Suprapubic skin (tissue), 4 donors: ENCODE data around the gene HECTD2. TPM values are rescaled to one million over a fixed set of nuclear protein-coding genes. Genes with fewer than 3 reads are reported as not detected.
"Not testable (repeated sequence)": the region's sequence is repeated elsewhere in the genome, so short reads cannot be mapped to it uniquely, and the experiment has no call there.

Experiments used
- DNase-seq, 2 donors: peaks; one replicate each; pipeline ENCODE4 v3.0.0-alpha.2; 2019; ENCODE audit warnings: low spot score in 2 of 2
- H3K27ac ChIP-seq: fragments of 200-600 bp; sonication (generic); one replicate; pipeline ENCODE4 v1.5.1; 2019
- H3K27me3 ChIP-seq: fragments of 200-600 bp; sonication (generic); one replicate; pipeline ENCODE4 v1.5.1; 2019
- H3K36me3 ChIP-seq: fragments of 200-600 bp; sonication (generic); one replicate; pipeline ENCODE4 v1.5.1; 2019
- H3K4me1 ChIP-seq: fragments of 200-600 bp; sonication (generic); one replicate; pipeline ENCODE4 v1.5.1; 2019
- H3K4me3 ChIP-seq: fragments of 200-600 bp; sonication (generic); one replicate; pipeline ENCODE4 v1.5.1; 2019; ENCODE audit warnings: mild to moderate bottlenecking
- H3K9me3 ChIP-seq: fragments of 200-600 bp; sonication (generic); one replicate; pipeline ENCODE4 v1.5.1; 2019
- EP300 ChIP-seq: sonication (generic); formaldehyde crosslinking; IDR thresholded peaks from one replicate; pipeline ENCODE4 v1.6.1; 2017; ENCODE audit warnings: antibody characterized with exemption
- POLR2A ChIP-seq, 2 donors: fragments of 450-650 bp; IDR thresholded peaks; one replicate each; pipeline ENCODE4 v1.6.1; 2017; ENCODE audit warnings: antibody characterized with exemption in 2 of 2, mild to moderate bottlenecking in 2 of 2, moderate library complexity in 2 of 2
- POLR2AphosphoS5 ChIP-seq, 3 donors: sonication (generic); formaldehyde crosslinking; IDR thresholded peaks; one replicate each; pipeline ENCODE4 v1.6.1; 2017; ENCODE audit warnings: antibody characterized with exemption in 3 of 3
- WGBS: methylation state at CpG from one replicate; pipeline ENCODE4 v1.1.5; 2018; 5-methylcytosine and 5-hydroxymethylcytosine counted together
- total RNA-seq, 4 donors: library from RNA; depleted of rRNA; stranded (reverse); fragments of >200 nt; gene quantifications; one replicate each; pipeline ENCODE4 v1.1.0, GENCODE V29; 2016
- TF ChIP-seq, protein P1 (sequence below), 2 donors: fragments of 200-600 bp in 1 of 2; fragments of 450-650 bp in 1 of 2; sonication (generic) in 1 of 2; IDR thresholded peaks; one replicate each; pipeline ENCODE4 v1.5.1; 2016 to 2019; ENCODE audit warnings: antibody characterized with exemption in 2 of 2, mild to moderate bottlenecking in 1 of 2, moderate library complexity in 1 of 2

Gene HECTD2
- total RNA-seq, 4 donors from 2014 or later, result 3.4 to 10.5 (median 8.6) TPM

DNA sequence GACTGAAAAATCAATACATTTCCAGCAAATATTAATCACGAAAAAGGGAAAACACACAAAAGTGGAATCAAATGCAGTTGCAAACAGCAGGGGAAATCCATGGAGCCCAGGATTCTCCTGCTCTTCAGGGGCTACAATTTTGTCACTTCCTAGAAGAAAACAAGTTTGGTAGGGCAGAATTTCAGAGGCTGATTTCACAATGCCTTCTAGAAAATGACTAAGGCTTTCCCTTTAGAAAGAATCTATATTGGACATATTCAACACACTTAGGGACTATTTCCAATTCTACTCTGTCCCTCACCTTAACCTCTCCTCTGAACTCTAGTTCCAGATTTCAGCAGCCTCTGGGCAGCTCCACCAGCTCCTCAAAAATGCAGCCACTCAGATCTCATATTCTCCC lies 111.3 kb downstream of the HECTD2 start:
- H3K36me3 ChIP-seq, result no peaks in the 10 kb centered on the region
- H3K4me1 ChIP-seq, result peaks cover 19% of the 10 kb centered on the region
- DNase-seq, result no peak
- H3K27ac ChIP-seq, result no peak overlapping the region
- no peak overlapping the region for H3K4me3 ChIP-seq
- no peaks in the 10 kb centered on the region for H3K9me3 ChIP-seq
- 85% methylated on average over 1 of the region's 1 CpG for whole genome bisulfite sequencing
- no peak for TF ChIP-seq POLR2A (IDR thresholded peaks at IDR 0.05)
- TF ChIP-seq, protein P1, sequence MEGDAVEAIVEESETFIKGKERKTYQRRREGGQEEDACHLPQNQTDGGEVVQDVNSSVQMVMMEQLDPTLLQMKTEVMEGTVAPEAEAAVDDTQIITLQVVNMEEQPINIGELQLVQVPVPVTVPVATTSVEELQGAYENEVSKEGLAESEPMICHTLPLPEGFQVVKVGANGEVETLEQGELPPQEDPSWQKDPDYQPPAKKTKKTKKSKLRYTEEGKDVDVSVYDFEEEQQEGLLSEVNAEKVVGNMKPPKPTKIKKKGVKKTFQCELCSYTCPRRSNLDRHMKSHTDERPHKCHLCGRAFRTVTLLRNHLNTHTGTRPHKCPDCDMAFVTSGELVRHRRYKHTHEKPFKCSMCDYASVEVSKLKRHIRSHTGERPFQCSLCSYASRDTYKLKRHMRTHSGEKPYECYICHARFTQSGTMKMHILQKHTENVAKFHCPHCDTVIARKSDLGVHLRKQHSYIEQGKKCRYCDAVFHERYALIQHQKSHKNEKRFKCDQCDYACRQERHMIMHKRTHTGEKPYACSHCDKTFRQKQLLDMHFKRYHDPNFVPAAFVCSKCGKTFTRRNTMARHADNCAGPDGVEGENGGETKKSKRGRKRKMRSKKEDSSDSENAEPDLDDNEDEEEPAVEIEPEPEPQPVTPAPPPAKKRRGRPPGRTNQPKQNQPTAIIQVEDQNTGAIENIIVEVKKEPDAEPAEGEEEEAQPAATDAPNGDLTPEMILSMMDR (IDR thresholded peaks at IDR 0.05), result no peak
- no peak for TF ChIP-seq POLR2AphosphoS5 (IDR thresholded peaks at IDR 0.05)
- no peak for TF ChIP-seq EP300
- H3K27me3 ChIP-seq, result no peaks in the 10 kb centered on the region

DNA sequence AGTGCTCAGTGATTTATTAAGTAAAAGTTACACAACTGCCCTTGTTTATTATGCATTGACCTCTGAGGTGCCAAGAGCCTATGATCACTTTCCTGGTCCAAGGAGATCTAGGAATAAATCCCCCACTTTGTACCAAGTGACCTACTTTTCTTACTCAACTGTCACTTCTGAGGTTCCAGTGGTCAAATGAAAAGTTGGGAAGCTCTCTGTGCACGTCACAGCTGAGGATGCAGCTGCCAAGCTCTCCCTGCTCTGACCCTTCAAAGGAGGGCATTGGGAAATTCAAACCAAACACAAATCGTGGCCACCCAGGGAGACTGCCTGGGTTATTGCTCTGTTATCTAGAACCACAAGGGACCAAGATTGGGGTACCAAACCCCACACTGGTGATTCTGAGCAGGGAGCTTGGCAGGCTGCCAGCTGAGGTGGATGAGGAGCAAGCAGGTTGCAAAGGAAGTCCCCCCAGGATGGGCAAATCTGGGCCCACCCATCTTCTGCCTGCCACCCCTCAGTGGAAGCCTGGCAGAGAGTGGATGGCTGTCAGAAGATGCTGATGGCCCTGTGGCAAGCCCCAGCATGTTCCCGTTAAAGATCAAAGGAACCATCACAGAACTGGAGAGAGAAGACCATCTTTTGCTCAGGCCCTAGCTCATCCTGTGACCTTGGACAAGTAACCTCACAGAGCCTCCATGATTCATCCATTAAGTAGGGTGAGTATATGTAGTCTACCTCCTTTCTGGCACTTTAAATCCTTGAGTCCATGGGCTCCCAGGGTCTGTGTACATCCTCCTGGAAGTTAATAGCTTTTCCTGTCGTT lies 116.0 kb downstream of the HECTD2 start:
- 63% methylated on average over 4 of the region's 4 CpGs for WGBS
- Histone ChIP-seq H3K4me1 (peaks cover 6% of the 10 kb centered on the region), H3K36me3 (no peaks in the 10 kb centered on the region), H3K4me3 (no peak overlapping the region), H3K9me3 (no peaks in the 10 kb centered on the region), H3K27me3 (no peaks in the 10 kb centered on the region), H3K27ac (no peak overlapping the region)
- DNase-seq, result no peak
- TF ChIP-seq EP300 (no peak), POLR2A (IDR thresholded peaks at IDR 0.05) (no peak), POLR2AphosphoS5 (IDR thresholded peaks at IDR 0.05) (no peak)
- TF ChIP-seq, protein P1 (IDR thresholded peaks at IDR 0.05), result no peak

DNA sequence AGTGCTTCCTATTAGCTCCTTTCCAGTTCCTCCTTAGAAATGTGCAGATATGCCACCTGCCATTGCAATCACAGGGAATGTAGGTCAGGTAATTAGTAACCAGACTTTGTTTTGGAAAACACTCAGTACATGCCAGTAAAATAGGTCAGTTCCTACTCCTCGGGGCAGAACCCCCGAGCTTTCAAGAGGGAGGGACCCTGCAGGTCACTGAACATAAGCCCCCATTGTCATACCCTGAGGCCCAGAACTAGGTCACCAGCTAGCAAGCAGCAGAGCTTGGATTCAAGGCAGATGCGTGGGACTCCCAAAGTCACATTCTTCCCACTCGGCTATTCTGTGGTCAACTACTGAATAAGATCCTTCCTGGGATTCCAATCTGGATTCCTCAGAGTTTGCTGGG lies 117.9 kb downstream of the HECTD2 start:
- no peaks in the 10 kb centered on the region for H3K4me1 ChIP-seq
- no peaks in the 10 kb centered on the region for H3K36me3 ChIP-seq
- no peak for TF ChIP-seq POLR2AphosphoS5 (IDR thresholded peaks at IDR 0.05)
- TF ChIP-seq, protein P1 (IDR thresholded peaks at IDR 0.05), result no peak
- H3K27me3 ChIP-seq, result no peaks in the 10 kb centered on the region
- H3K27ac ChIP-seq, result no peak overlapping the region
- H3K4me3 ChIP-seq, result no peak overlapping the region
- H3K9me3 ChIP-seq, result no peaks in the 10 kb centered on the region
- WGBS, result 77% methylated on average over 4 of the region's 4 CpGs
- DNase-seq, result no peak

DNA sequence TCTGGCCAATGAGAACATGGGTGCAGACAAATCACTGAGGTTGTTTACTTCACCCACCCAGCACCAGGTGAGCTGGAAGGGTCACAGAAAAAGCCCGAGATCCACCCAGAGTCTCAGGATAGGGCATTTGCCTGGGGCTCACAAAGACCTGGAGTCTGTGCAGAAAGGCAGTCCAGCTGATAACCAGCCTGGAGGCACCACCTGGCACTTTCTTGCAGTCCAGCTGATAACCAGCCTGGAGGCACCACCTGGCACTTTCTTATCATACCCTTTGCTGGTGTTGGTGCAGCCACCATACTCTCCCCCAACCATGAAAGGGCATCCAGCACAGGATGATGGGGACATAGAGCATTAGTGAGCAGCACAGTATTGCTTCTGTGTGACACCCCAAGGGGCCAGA lies 118.6 kb downstream of the HECTD2 start:
- H3K4me1 ChIP-seq, result no peaks in the 10 kb centered on the region
- WGBS, result 100% methylated on average over 1 of the region's 1 CpG
- no peak for DNase-seq
- no peaks in the 10 kb centered on the region for H3K36me3 ChIP-seq
- H3K27ac ChIP-seq, result no peak overlapping the region
- no peak overlapping the region for H3K4me3 ChIP-seq
- H3K27me3 ChIP-seq, result no peaks in the 10 kb centered on the region
- no peaks in the 10 kb centered on the region for H3K9me3 ChIP-seq
- TF ChIP-seq EP300, result no peak
- no peak for TF ChIP-seq POLR2A (IDR thresholded peaks at IDR 0.05)
- TF ChIP-seq, protein P1 (IDR thresholded peaks at IDR 0.05), result no peak
- no peak for TF ChIP-seq POLR2AphosphoS5 (IDR thresholded peaks at IDR 0.05)

DNA sequence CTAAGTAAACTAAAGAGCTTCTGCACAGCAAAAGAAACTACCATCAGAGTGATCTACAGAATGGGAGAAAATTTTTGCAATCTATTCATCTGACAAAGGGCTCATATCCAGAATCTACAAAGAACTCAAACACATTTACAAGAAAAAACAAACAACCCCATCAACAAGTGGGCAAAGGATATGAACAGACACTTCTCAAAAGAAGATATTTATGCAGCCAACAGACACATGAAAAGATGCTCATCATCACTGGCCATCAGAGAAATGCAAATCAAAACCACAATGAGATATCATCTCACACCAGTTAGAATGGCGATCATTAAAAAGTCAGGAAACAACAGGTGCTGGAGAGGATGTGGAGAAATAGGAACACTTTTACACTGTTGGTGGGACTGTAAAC lies 124.6 kb downstream of the HECTD2 start:
- DNase-seq, H3K27ac ChIP-seq, H3K36me3 ChIP-seq, H3K27me3 ChIP-seq, H3K4me3 ChIP-seq, H3K9me3 ChIP-seq, H3K4me1 ChIP-seq: not testable (repeated sequence)
- WGBS, result no CpG with 5 or more reads among the region's 1 CpG

DNA sequence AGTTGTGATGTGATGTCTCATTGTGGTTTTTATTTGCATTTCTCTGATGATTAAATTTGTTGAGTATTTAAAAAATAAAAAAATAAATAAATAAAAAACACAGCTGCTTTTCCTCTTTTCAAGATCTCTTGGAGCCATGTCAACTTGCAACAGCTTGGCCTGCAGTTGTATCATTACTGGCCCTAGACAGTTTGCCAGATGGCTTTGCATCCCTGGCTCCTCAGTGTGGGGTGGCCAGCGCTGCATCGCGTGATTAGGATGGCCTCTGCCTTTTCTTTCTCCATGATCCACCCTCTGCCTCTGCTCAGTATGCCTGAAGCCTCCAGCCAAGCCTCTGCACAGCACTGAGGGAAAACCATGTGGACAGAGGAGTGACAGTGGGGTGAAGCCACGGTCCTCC lies 126.0 kb downstream of the HECTD2 start:
- no peaks in the 10 kb centered on the region for H3K4me1 ChIP-seq
- DNase-seq, result no peak
- H3K4me3 ChIP-seq, result no peak overlapping the region
- whole genome bisulfite sequencing, result 67% methylated on average over 4 of the region's 4 CpGs
- no peaks in the 10 kb centered on the region for H3K27me3 ChIP-seq
- no peak overlapping the region for H3K27ac ChIP-seq
- TF ChIP-seq, protein P1 (IDR thresholded peaks at IDR 0.05), result no peak
- TF ChIP-seq EP300, result no peak
- TF ChIP-seq POLR2A (IDR thresholded peaks at IDR 0.05), result no peak
- TF ChIP-seq POLR2AphosphoS5 (IDR thresholded peaks at IDR 0.05), result no peak
- H3K36me3 ChIP-seq, result no peaks in the 10 kb centered on the region
- H3K9me3 ChIP-seq, result no peaks in the 10 kb centered on the region
